Muscle layer of colon (tissue), 2 donors: ENCODE results near the gene NELFB.

Experiments
- H3K27ac ChIP-seq: one replicate; pipeline ENCODE4 v1.7.0; 2013; ENCODE audit warnings: low read depth, mild to moderate bottlenecking, low read length, moderate library complexity
- H3K27me3 ChIP-seq, 2 donors: one replicate each; pipeline ENCODE4 v1.7.0; 2013; ENCODE audit warnings: low read length in 2 of 2, mild to moderate bottlenecking in 2 of 2; ENCODE audit not compliant: insufficient read depth in 2 of 2, control insufficient read depth in 1 of 2
- H3K36me3 ChIP-seq: one replicate; pipeline ENCODE4 v1.7.0; 2013; ENCODE audit warnings: mild to moderate bottlenecking, low read length; ENCODE audit not compliant: insufficient read depth
- H3K4me1 ChIP-seq: one replicate; pipeline ENCODE4 v1.7.0; 2013; ENCODE audit warnings: mild to moderate bottlenecking, low read length; ENCODE audit not compliant: insufficient read depth
- H3K4me3 ChIP-seq, 2 donors: one replicate each; pipeline ENCODE4 v1.7.0; 2013; ENCODE audit warnings: low read length in 2 of 2, low read depth in 1 of 2, mild to moderate bottlenecking in 1 of 2, moderate library complexity in 1 of 2
- H3K9ac ChIP-seq: one replicate; pipeline ENCODE4 v1.7.0; 2013; ENCODE audit warnings: low read length
- H3K9me3 ChIP-seq: one replicate; pipeline ENCODE4 v1.7.0; 2013; ENCODE audit warnings: mild to moderate bottlenecking, low read length
- donor health status: abdominal sarcoma.
- donor health status: Adenocarcinoma of cecum.

The NELFB gene

DNA sequence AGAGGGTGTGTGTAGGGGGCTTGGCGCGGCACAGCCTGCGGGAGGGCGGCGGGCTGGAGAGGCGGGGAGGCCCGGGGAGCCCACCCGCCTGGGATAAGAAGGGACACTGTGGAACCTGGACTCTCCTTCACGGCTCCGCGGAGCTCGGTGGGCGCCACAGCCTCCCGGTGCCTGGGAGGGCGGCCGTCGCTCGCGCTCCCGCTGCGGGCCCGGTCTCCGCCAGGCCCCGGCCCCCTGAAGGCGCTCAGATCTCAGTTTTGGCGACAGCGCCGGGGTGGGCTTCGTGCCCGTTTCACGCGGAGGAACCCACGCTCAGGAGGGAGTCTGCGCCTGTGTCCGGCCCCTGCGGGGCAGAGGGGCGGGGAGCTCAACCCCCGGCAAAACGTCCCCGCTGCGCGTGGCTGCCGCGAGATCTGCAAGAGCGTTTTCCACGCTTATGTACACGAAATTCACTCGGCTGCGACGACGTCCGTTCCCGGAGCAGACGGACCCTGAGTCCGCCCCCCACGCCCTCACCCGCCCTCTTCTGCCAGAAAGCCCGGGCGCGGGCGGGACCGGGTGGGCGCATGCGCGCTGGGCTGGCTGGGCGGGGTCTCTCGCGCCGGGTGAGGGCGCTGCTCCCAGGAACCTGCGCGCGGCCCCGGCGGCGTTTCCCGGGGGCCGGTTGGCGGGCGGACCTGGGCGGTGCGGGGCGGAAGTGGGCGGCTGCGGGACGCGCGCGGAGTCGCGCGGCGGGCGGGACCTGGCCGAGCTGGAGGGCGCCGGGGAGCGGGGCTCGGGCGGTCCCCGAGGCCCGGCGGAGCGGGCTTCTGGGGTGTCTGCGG, at the start of gene NELFB:
NELFB (plus strand) TSS at position 704 of the 824 bp plus-strand sequence.
- H3K4me1 ChIP-seq, result peaks cover 21% of the 10 kb centered on the region
- peak within 1 kb of the TSS; percentile 88 to 99 for H3K4me3 ChIP-seq
- H3K9me3 ChIP-seq, result no peaks in the 10 kb centered on the region
- H3K9ac ChIP-seq, result peak within 1 kb of the TSS; percentile 44
- H3K27me3 ChIP-seq, result peaks cover 0 to 6% of the 10 kb centered on the region in 2 donors
- H3K27ac ChIP-seq, result peak within 1 kb of the TSS; percentile 74
- peaks cover 9% of the 10 kb centered on the region for H3K36me3 ChIP-seq

DNA sequence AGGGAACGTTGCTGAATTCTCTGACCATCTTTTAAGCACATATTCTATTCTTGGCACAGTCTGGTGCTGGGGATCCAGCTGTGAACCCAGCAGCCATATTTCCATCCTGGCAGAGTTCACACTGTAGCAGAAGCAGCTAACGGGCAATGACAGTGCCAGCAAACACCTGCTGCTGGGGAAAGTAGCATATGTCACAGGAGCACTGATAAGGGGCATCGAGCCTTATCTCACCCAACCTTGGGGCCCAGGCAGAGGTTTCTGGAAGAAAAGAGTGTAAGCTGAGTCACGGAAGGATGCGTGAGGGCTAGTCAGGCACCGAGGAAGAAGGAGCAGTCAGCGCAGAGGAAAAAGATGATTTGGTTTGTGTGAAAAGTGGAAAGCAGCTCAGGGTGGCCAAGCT, 48.5 kb upstream of the NELFB start:
- Histone ChIP-seq H3K27ac (no peak overlapping the region), H3K36me3 (no peaks in the 10 kb centered on the region), H3K4me1 (peaks cover 40% of the 10 kb centered on the region), H3K27me3 (no peaks in the 10 kb centered on the region), H3K4me3 (peak overlapping the region in 1 of 2 donors; percentile 97), H3K9me3 (no peaks in the 10 kb centered on the region), H3K9ac (no peak overlapping the region)

DNA sequence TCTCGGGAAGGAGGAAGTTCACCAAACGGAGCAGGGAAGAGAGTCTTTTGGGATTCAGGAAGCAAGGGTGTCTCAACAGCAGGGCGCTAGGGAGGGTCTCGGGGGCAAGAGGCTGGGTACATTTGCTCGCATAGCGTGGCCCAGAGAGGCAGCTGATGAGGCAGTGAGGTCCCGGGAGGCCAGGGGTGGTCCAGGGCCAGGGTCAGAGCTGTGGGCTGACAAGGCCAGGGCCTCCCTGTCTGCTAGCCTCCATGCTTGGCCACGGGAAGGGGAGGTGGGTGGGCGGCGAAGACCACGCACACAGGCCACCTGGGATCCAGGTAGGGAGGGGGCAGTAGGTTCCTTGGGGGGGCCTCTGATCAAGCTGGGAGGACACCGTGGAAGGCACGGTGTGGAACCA, 43.6 kb upstream of the NELFB start:
- Histone ChIP-seq H3K27me3 (no peaks in the 10 kb centered on the region), H3K9me3 (no peaks in the 10 kb centered on the region), H3K9ac (no peak overlapping the region), H3K27ac (no peak overlapping the region), H3K4me1 (peaks cover 5% of the 10 kb centered on the region), H3K36me3 (no peaks in the 10 kb centered on the region), H3K4me3 (no peak overlapping the region)

DNA sequence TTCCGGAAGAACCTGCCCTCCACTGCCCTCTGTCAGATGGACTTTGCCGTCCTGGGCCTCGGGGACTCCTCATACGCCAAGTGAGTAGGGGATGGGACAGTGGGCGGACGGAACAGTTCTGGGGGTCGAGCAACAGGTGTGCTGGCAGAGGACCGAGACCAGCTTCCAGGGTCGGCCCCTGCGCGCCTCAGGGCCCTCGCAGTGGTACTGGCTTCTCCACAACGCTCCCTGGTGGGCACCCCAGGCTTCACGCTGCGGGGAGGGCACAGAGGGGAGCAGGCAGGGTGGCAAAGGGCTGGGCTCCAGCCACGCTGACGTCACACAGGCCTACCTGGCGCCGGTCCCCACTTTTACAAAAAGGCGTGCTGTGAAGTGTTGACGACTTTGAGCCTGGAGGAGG, 42.6 kb upstream of the NELFB start:
- Histone ChIP-seq H3K36me3 (no peaks in the 10 kb centered on the region), H3K27ac (no peak overlapping the region), H3K27me3 (no peaks in the 10 kb centered on the region), H3K4me3 (no peak overlapping the region), H3K4me1 (no peaks in the 10 kb centered on the region), H3K9me3 (no peaks in the 10 kb centered on the region), H3K9ac (no peak overlapping the region)

DNA sequence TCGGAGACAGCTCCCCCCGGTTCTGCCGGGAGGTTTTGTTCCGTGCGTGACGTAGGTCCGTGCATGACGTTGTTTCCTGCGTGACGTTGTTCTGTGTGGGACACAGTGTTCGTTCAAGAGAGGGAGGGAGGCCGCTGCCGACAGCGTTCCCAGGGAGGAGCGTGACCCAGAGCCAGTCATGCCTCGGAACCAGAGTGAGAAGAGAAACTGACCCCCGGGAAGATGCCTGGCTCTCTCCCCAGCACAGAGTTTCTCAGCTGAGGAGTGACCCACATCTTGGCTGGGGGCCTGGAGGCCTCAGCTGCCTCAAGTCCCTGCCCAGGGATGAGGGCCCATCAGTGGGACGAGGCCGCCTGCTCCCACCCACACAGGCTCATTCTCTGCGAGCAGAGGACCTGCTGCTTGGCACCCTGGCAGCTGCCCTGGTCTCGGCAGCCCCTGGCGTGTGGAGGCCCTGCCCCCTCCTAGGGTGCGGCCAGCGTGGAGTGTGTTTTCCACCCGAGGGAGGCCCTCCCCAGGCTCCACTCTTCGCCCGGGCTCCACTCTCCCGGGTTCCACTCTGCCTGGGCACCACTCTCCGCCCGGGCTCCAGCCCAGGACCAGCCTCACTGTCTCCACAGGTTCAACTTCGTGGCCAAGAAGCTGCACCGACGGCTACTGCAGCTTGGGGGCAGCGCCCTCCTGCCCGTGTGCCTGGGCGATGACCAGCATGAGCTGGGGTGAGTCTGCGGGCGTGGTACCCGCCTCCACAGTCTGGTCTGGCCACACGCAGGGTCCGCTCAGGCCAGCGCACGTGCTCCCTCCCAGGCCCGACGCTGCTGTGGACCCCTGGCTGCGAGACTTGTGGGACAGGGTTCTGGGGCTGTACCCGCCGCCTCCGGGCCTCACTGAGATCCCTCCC, 41.7 kb upstream of the NELFB start:
- Histone ChIP-seq H3K27me3 (no peaks in the 10 kb centered on the region), H3K4me3 (no peak overlapping the region), H3K4me1 (no peaks in the 10 kb centered on the region), H3K27ac (no peak overlapping the region), H3K36me3 (no peaks in the 10 kb centered on the region), H3K9me3 (no peaks in the 10 kb centered on the region), H3K9ac (no peak overlapping the region)

DNA sequence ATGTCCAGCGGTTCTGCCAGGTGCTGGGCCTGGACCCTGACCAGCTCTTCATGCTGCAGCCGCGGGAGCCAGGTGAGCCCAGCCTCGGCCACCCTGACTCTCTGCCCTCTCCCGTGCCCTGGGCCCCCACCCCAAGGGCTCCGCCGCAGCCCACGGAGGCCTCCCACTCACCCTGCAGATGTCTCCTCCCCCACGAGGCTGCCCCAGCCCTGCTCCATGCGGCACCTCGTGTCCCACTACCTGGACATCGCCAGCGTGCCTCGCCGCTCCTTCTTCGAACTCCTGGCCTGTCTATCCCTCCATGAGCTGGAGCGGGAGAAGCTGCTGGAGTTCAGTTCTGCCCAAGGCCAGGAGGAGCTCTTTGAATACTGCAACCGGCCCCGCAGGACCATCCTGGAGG, 40.5 kb upstream of the NELFB start:
- Histone ChIP-seq H3K27me3 (no peaks in the 10 kb centered on the region), H3K27ac (no peak overlapping the region), H3K36me3 (no peaks in the 10 kb centered on the region), H3K9me3 (no peaks in the 10 kb centered on the region), H3K4me3 (no peak overlapping the region), H3K4me1 (no peaks in the 10 kb centered on the region), H3K9ac (no peak overlapping the region)

DNA sequence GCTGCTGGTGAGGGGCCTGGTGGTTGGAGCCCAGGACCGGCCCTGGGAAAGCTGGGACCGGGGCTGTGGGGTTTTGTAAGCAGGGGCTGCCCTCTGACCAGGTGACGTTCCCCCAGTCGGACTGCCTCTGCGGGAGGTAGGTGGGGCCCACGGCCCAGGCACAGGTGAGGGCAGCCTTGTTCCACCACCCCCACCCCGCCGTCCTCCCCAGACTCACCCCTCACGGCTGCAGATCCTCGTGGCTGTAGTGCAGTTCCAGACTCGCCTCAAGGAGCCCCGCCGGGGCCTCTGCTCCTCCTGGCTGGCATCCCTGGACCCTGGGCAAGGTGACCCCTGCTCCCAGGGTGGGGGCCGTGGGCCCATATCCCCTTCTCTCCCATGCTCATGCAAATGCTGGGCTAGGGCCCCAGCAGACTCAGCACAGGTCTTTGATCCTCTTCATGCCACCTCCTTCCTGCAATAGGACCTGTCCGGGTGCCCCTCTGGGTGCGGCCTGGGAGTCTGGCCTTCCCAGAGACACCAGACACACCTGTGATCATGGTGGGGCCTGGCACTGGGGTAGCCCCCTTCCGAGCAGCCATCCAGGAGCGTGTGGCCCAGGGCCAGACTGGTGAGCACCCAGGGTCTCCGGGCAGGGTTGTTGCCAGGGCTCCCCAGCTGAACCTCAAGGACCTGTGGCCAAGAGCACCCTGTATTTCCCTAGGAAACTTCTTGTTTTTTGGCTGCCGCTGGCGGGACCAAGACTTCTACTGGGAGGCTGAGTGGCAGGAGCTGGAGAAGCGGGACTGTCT, 39.7 kb upstream of the NELFB start:
- no peak overlapping the region for H3K27ac ChIP-seq
- no peak overlapping the region for H3K4me3 ChIP-seq
- H3K9ac ChIP-seq, result no peak overlapping the region
- no peaks in the 10 kb centered on the region for H3K4me1 ChIP-seq
- H3K27me3 ChIP-seq, result no peaks in the 10 kb centered on the region
- no peaks in the 10 kb centered on the region for H3K36me3 ChIP-seq
- no peaks in the 10 kb centered on the region for H3K9me3 ChIP-seq

DNA sequence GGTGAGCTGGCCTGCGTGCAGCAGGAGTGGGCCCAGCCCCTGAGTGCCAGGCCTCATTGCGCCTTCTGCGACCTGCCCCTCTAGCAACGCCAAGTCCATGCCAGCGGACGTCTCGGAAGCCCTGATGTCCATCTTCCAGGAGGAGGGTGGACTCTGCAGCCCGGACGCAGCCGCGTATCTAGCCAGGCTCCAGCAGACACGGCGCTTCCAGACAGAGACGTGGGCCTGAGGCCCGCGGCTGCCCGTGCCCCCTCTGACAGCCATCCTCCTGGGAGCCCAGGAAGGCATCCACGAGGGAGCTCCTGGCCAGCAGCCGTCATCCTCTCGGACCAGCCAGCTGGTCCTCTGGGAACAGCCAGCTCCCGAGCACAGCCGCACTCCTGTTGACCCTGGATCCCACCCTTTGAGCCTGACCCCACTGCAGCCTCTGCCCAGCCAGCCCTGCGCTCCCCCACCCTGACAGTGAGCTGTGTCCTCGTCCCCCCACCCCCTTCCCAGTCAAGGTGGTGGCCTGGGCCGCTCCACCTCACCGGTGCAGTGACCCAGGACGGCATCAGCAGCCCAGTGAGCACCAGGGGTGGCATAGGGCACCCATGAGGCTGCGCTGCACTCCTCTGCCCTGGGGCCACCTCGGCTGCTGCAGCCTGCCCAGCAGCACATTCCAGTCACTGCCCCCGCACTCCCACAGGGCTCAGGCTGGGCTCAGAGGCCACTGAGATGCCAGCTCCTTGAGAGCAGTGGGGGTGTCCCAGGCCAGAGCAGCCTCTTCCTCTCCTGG, 38.8 kb upstream of the NELFB start:
- no peak overlapping the region for H3K27ac ChIP-seq
- H3K4me3 ChIP-seq, result no peak overlapping the region
- H3K4me1 ChIP-seq, result no peaks in the 10 kb centered on the region
- no peaks in the 10 kb centered on the region for H3K27me3 ChIP-seq
- H3K9ac ChIP-seq, result no peak overlapping the region
- H3K9me3 ChIP-seq, result no peaks in the 10 kb centered on the region
- no peaks in the 10 kb centered on the region for H3K36me3 ChIP-seq

DNA sequence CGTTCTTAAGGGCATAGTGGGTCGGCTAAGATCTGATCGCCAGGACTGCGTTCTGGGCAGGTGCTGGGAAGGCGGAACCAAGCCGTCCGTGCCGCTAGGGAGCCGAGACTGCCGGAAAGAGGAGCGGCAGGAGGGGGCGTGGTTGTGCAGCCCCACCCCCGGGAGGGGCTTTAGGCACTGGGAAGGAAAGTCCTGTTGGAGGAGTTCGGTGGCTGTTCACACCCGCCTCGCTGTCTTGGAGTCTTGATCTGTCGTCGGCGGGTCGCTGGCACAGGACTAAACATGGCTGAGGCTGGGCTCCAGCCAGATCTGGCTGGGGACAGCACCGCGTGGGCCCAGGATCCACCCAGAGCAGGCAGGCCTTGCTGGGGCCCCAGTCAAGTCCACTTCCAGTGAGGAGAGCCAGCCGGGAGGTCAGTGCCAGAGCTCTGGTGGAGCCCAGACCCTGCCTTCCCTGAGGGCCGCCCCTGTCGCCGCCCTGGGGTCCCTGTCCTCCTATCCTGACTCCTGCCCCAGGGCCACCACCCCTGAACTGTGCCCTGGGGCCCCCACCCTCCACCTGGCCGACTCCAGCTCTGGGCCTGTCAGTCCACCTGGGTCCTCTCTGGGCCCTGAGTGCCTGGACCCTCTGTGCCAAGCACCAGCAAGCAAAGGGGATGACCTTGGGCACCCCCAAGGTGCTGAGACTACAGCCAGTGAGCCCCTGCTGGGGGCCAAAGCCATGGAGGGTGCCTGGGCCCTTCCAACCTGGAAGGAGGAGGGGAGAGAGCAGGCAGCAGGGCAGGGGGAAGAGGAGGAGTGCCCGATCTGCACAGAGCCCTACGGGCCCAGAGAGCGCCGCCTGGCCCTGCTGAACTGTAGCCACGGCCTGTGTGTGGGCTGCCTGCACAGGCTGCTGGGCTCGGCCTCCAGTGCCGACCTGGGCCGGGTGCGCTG, 37.6 kb upstream of the NELFB start:
- H3K9me3 ChIP-seq, result no peaks in the 10 kb centered on the region
- H3K4me3 ChIP-seq, result no peak overlapping the region
- no peak overlapping the region for H3K27ac ChIP-seq
- H3K9ac ChIP-seq, result no peak overlapping the region
- H3K36me3 ChIP-seq, result no peaks in the 10 kb centered on the region
- H3K4me1 ChIP-seq, result no peaks in the 10 kb centered on the region
- H3K27me3 ChIP-seq, result no peaks in the 10 kb centered on the region

DNA sequence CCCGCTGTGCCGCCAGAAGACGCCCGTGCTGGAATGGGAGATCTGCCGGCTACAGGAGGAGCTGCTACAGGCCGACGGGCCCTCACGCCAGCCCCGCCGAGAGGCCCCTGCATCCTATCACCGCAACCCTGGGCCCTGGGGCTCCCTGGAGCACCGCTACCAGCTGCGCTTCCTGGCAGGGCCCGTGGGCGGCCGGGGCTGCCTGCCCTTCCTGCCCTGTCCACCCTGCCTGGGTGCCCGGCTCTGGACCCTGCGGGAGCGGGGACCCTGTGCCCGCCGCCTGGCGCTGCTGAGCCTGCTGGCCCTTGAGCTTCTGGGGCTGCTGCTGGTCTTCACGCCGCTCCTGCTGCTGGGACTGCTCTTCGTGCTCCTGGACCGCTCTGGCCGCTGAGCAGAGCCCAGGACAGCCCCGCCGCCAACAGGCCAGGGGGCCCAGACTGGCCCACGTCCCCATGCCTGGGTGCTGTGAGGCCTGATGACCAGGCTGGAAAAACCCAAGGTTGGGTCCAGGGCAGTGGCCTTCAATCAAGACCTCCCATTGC, 36.8 kb upstream of the NELFB start:
- Histone ChIP-seq H3K4me1 (no peaks in the 10 kb centered on the region), H3K4me3 (no peak overlapping the region), H3K9ac (no peak overlapping the region), H3K27ac (no peak overlapping the region), H3K27me3 (no peaks in the 10 kb centered on the region), H3K36me3 (no peaks in the 10 kb centered on the region), H3K9me3 (no peaks in the 10 kb centered on the region)
